ENCODE results near the gene LRRC57. TPM values are rescaled to one million over a fixed set of nuclear protein-coding genes. Genes with fewer than 3 reads are reported as not detected.

The LRRC57 gene
- total RNA-seq, 4 donors from 2014 or later, result 17.1 to 21.2 (median 18.6) TPM

- no peak for DNase-seq
- no peaks in the 10 kb centered on the region for H3K27me3 ChIP-seq
- intact Hi-C loops (cut with DNase I), result loop anchor here (5.0 kb wide), 1 partner anchor 56 kb away; the partner anchor contains the start of genes HAUS2 and LRRC57
- WGBS, 2 donors, result 92% methylated on average over 18 of the region's 18 CpGs
- H3K27ac ChIP-seq, result peak overlapping the region; percentile 90 to 96 (median 94)
- peak overlapping the region; percentile 48 to 60 (median 53) for H3K4me3 ChIP-seq (replicated peaks in 1 of 3)
- no peaks in the 10 kb centered on the region for H3K36me3 ChIP-seq
- H3K4me1 ChIP-seq, result peaks cover 24 to 31% of the 10 kb centered on the region in 2 donors
- H3K9me3 ChIP-seq, result no peaks in the 10 kb centered on the region
- TF ChIP-seq, protein P1, sequence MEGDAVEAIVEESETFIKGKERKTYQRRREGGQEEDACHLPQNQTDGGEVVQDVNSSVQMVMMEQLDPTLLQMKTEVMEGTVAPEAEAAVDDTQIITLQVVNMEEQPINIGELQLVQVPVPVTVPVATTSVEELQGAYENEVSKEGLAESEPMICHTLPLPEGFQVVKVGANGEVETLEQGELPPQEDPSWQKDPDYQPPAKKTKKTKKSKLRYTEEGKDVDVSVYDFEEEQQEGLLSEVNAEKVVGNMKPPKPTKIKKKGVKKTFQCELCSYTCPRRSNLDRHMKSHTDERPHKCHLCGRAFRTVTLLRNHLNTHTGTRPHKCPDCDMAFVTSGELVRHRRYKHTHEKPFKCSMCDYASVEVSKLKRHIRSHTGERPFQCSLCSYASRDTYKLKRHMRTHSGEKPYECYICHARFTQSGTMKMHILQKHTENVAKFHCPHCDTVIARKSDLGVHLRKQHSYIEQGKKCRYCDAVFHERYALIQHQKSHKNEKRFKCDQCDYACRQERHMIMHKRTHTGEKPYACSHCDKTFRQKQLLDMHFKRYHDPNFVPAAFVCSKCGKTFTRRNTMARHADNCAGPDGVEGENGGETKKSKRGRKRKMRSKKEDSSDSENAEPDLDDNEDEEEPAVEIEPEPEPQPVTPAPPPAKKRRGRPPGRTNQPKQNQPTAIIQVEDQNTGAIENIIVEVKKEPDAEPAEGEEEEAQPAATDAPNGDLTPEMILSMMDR (IDR thresholded peaks at IDR 0.05), result no peak
- TF ChIP-seq POLR2A (IDR thresholded peaks at IDR 0.05), result no peak
Observed at GRCh38 chr15:42491539-42492225, 56.9 kb downstream of the LRRC57 start.

DNA sequence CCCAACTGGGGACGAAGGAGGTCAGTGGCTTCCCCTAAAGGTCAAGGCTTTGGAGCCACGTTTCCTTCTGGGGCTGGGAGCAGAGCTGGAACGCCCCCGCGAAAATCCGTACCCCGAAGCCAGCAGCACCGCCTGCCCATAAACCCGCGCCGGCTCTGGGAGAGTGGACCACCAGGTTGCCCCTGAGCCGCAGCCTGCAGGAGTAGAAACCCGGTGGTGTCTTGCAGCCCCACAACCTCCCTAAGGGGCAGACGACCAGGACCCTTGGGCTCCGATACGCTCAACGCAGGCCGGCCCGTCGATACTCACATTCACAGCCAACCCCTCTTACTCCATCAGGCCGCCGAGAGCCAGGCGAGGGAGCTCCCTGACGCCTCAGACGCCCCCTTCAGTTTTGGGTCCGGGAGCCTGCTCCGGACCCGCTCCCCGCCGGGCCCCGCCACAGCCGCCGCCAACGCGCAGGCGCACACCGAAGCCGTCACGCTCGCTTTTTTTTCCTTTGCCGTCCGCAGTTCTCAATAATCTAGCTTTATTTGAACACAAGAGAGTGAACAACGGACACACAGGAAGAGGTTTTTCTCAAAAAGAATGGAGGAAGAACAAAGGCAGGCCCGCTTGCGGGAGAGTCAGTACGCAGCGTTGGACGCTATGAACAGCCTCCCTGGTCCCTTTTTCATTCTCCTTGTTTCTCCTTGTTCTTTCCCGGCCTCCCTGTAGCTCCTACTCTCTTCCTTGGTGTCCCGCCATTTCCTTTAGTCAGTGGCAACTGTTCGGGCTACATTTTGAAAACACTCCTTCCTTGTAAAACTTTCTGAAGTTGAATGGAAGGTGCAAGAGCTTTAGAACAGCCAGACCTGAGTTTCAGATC, 57.7 kb downstream of the LRRC57 start, which contains the start of gene ZNF106:
ZNF106 (minus strand) TSS at position 471 of the 868 bp plus-strand sequence. CDS start 18,852 bp downstream, outside the sequence.
- H3K36me3 ChIP-seq, result no peaks in the 10 kb centered on the region
- intact Hi-C loops (cut with DNase I), result loop anchor here (5.0 kb wide), 1 partner anchor 56 kb away; the partner anchor contains the start of genes HAUS2 and LRRC57
- 1% methylated on average over 36 to 49 of the region's 51 CpGs for WGBS, 2 donors
- peak within 1 kb of the TSS; percentile 90 to 96 (median 94) for H3K27ac ChIP-seq
- H3K4me3 ChIP-seq (replicated peaks in 1 of 3), result peak within 1 kb of the TSS; percentile 53 to 77 (median 60)
- H3K4me1 ChIP-seq, result peaks cover 17 to 26% of the 10 kb centered on the region in 2 donors
- H3K27me3 ChIP-seq, result no peaks in the 10 kb centered on the region
- H3K9me3 ChIP-seq, result no peaks in the 10 kb centered on the region
- DNase-seq, result peak; percentile 82 to 86
- peak; percentile 47 to 90 for TF ChIP-seq POLR2A (IDR thresholded peaks at IDR 0.05)
- TF ChIP-seq, protein P1 (IDR thresholded peaks at IDR 0.05), result peak in 1 of 6 experiments; percentile 9

- no peaks in the 10 kb centered on the region for H3K9me3 ChIP-seq
- H3K27ac ChIP-seq, result peak overlapping the region; percentile 90 to 96 (median 94)
- intact Hi-C loops (cut with DNase I), result loop anchor here (5.0 kb wide), 1 partner anchor 57 kb away; the partner anchor contains the start of genes HAUS2 and LRRC57
- DNase-seq, result no peak
- H3K4me3 ChIP-seq (replicated peaks in 1 of 3), result peak overlapping the region; percentile 53 to 77 (median 60)
- H3K27me3 ChIP-seq, result no peaks in the 10 kb centered on the region
- WGBS, 2 donors, result 5 to 8% methylated on average over 11 of the region's 11 CpGs
- TF ChIP-seq, protein P1 (IDR thresholded peaks at IDR 0.05), result no peak
- TF ChIP-seq POLR2A (IDR thresholded peaks at IDR 0.05), result no peak
- H3K4me1 ChIP-seq, result peaks cover 17 to 26% of the 10 kb centered on the region in 2 donors
- no peaks in the 10 kb centered on the region for H3K36me3 ChIP-seq
Observed at GRCh38 chr15:42490291-42490670, 58.3 kb downstream of the LRRC57 start.

Other genes with a start within 250 kb of the LRRC57 start
- gene CAPN3, start 189.3 kb downstream of the LRRC57 start, total RNA-seq, result 1 to 10 TPM; 3.0 to 6.8 (median 4.0) TPM
- gene ZNF106, start 57.7 kb downstream of the LRRC57 start, total RNA-seq, result 10 to 100 TPM; 42.9 to 54.8 (median 50.3) TPM
- 10 to 100 TPM; 55.7 to 76.9 (median 69.6) TPM for gene SNAP23, start 53.2 kb downstream of the LRRC57 start, total RNA-seq
- 10 to 100 TPM; 20.6 to 32.3 (median 25.2) TPM for gene HAUS2, start within 50 bp of the LRRC57 start, total RNA-seq
- gene STARD9, start 26.8 kb upstream of the LRRC57 start, total RNA-seq, result 10 to 100 TPM in 2 of 4 donors, 1 to 10 TPM in 2; 6.4 to 23.4 (median 10.1) TPM
- gene CDAN1, start 188.3 kb upstream of the LRRC57 start, total RNA-seq, result 10 to 100 TPM in 3 of 4 donors, 1 to 10 TPM in 1; 9.4 to 15.9 (median 12.6) TPM